ENCODE measurements around the gene ERN1.

DNA sequence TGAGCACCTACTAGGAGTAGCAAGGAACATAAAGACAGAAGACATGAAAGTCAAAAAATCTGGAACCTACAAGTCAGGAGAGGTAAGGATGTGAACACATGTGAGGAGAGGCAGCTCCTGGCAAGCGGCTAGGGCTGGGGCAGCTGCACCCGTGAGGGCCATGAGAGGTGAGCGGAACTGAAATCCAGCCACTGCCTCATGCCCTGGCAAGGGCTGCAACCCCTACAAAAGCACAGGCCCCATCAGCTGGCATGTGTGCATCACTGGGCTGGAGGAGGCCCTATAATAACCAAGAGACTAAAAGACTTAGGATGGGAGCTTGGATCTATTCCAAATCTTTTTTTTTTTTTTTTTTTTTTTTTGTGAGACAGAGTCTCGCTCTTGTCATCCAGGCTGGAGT is 40.3 kb upstream of the ERN1 start:
- no peak for TF ChIP-seq EZH2 (optimal IDR thresholded peaks at IDR 0.05; ENCODE audit: low read depth, low read length)
- TF ChIP-seq, protein P1, sequence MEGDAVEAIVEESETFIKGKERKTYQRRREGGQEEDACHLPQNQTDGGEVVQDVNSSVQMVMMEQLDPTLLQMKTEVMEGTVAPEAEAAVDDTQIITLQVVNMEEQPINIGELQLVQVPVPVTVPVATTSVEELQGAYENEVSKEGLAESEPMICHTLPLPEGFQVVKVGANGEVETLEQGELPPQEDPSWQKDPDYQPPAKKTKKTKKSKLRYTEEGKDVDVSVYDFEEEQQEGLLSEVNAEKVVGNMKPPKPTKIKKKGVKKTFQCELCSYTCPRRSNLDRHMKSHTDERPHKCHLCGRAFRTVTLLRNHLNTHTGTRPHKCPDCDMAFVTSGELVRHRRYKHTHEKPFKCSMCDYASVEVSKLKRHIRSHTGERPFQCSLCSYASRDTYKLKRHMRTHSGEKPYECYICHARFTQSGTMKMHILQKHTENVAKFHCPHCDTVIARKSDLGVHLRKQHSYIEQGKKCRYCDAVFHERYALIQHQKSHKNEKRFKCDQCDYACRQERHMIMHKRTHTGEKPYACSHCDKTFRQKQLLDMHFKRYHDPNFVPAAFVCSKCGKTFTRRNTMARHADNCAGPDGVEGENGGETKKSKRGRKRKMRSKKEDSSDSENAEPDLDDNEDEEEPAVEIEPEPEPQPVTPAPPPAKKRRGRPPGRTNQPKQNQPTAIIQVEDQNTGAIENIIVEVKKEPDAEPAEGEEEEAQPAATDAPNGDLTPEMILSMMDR (IDR thresholded peaks at IDR 0.05; ENCODE audit: low read length) = no peak
- TF ChIP-seq EZH2phosphoT487 (IDR thresholded peaks at IDR 0.05; ENCODE audit: low read length) = no peak
